Vagina (tissue), 2 donors: ENCODE data around the gene WNT7A. TPM values are rescaled to one million over a fixed set of nuclear protein-coding genes. Genes with fewer than 3 reads are reported as not detected.

Experiments used
- DNase-seq, 2 donors: peaks; one replicate each; pipeline ENCODE4 v3.0.0-alpha.2; 2017; ENCODE audit errors: extremely low spot score in 2 of 2
- H3K27ac ChIP-seq: fragments of 200-600 bp; sonication (generic); one replicate; pipeline ENCODE4 v1.5.1; 2019
- H3K27me3 ChIP-seq: fragments of 200-600 bp; sonication (generic); one replicate; pipeline ENCODE4 v1.5.1; 2019
- H3K36me3 ChIP-seq, 2 donors: fragments of 200-600 bp; sonication (generic); one replicate each; pipeline ENCODE4 v1.5.1; 2017 to 2019
- H3K4me1 ChIP-seq: fragments of 200-600 bp; sonication (generic); one replicate; pipeline ENCODE4 v1.5.1; 2019
- H3K4me3 ChIP-seq, 2 donors: fragments of 200-600 bp; sonication (generic); 1 replicate in 1 of 2; 2 replicates in 1 of 2; pipeline ENCODE4 v1.5.1; 2016 to 2019
- H3K9me3 ChIP-seq: fragments of 200-600 bp; sonication (generic); one replicate; pipeline ENCODE4 v1.5.1; 2019
- POLR2A ChIP-seq, 2 donors: fragments of 450-650 bp; IDR thresholded peaks; one replicate each; pipeline ENCODE4 v1.6.1; 2017; ENCODE audit warnings: antibody characterized with exemption in 2 of 2, mild to moderate bottlenecking in 2 of 2, moderate library complexity in 2 of 2
- POLR2AphosphoS5 ChIP-seq, 2 donors: sonication (generic); formaldehyde crosslinking; IDR thresholded peaks; one replicate each; pipeline ENCODE4 v1.9.0; 2017; ENCODE audit warnings: antibody characterized with exemption in 2 of 2, mild to moderate bottlenecking in 2 of 2, low read depth in 1 of 2; ENCODE audit not compliant: insufficient read depth in 1 of 2
- intact Hi-C: fragments of 100-400 bp; cut with DNase I; formaldehyde crosslinking; loops from one replicate; pipeline ENCODE4 v1.15.1; 2023
- total RNA-seq: library from RNA; depleted of rRNA; stranded (reverse); fragments of >200 nt; gene quantifications from one replicate; pipeline ENCODE4 v1.2.3, GENCODE V29; 2016
- TF ChIP-seq, protein P1 (sequence below), 3 experiments: fragments of 450-650 bp in 2 of 3; fragments of 200-600 bp in 1 of 3; sonication (generic) in 1 of 3; IDR thresholded peaks; one replicate each; pipeline ENCODE4 v1.5.1; 2017 to 2019; ENCODE audit warnings: antibody characterized with exemption in 3 of 3, mild to moderate bottlenecking in 2 of 3, moderate library complexity in 2 of 3

The WNT7A gene
- total RNA-seq, 1 donor from 2014 or later, result not detected

DNA sequence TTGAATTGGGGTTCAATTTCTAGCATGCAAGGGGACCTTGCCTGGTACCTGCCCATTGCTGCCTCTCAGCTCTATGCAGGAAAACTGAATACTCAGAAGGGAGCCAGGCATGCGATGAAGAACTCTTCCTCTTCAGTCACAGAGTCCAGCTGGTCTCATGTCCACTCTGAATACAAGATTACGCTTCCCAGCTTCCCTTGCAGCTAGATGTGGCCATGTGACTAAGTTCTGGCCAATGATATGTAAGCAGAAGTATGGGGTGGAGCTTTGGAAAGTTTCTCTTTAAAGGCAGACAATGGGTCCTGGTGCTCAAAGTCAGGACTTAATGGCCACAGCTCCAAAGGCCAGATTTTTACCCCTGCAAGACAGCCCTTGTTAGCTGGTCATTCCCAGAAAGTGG is 9.0 kb downstream of the WNT7A start:
- Histone ChIP-seq H3K27ac (no peak overlapping the region), H3K4me1 (no peaks in the 10 kb centered on the region), H3K27me3 (no peaks in the 10 kb centered on the region), H3K4me3 (no peak overlapping the region), H3K9me3 (no peaks in the 10 kb centered on the region), H3K36me3 (no peaks in the 10 kb centered on the region)
- TF ChIP-seq POLR2AphosphoS5 (IDR thresholded peaks at IDR 0.05; ENCODE audit: insufficient read depth in 1 of 2, low read depth in 1 of 2) (no peak), POLR2A (IDR thresholded peaks at IDR 0.05) (no peak)
- TF ChIP-seq, protein P1, sequence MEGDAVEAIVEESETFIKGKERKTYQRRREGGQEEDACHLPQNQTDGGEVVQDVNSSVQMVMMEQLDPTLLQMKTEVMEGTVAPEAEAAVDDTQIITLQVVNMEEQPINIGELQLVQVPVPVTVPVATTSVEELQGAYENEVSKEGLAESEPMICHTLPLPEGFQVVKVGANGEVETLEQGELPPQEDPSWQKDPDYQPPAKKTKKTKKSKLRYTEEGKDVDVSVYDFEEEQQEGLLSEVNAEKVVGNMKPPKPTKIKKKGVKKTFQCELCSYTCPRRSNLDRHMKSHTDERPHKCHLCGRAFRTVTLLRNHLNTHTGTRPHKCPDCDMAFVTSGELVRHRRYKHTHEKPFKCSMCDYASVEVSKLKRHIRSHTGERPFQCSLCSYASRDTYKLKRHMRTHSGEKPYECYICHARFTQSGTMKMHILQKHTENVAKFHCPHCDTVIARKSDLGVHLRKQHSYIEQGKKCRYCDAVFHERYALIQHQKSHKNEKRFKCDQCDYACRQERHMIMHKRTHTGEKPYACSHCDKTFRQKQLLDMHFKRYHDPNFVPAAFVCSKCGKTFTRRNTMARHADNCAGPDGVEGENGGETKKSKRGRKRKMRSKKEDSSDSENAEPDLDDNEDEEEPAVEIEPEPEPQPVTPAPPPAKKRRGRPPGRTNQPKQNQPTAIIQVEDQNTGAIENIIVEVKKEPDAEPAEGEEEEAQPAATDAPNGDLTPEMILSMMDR (IDR thresholded peaks at IDR 0.05), result no peak
- intact Hi-C loops, result loop anchor here (5.0 to 10.0 kb wide), 2 partner anchors 186 to 1249 kb away; no protein-coding TSS in a partner anchor
- no peak for DNase-seq

DNA sequence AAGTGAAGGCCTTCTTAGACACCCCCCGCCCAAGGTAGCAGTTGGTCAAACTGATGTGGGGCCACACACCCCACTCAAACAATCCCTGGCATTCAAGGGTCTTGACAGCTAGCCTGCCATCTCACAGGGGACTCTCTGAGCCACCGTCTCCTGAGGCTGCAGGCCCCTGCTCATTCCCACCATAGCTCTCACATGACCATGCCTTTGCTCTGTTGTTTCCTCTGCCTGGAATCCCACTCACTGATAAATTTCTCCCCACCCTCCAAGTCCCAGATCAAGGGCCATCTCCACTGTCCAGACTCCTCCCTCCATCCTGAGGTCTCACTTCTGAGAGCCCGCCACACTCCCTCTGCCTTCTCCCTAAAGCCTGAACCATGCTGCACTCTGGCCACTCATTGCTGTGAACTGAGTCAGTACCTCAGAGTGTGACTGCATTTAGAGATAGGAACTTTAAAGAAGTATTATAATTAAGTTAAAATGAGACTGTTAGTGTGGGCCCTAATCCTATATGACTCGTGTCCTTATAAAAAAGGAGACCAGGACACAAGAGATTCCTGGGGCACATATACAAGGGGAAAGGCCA is 10.0 kb downstream of the WNT7A start:
- DNase-seq, result no peak
- intact Hi-C loops, result loop anchor here (5.0 to 10.0 kb wide), 2 partner anchors 185 to 1248 kb away; no protein-coding TSS in a partner anchor

DNA sequence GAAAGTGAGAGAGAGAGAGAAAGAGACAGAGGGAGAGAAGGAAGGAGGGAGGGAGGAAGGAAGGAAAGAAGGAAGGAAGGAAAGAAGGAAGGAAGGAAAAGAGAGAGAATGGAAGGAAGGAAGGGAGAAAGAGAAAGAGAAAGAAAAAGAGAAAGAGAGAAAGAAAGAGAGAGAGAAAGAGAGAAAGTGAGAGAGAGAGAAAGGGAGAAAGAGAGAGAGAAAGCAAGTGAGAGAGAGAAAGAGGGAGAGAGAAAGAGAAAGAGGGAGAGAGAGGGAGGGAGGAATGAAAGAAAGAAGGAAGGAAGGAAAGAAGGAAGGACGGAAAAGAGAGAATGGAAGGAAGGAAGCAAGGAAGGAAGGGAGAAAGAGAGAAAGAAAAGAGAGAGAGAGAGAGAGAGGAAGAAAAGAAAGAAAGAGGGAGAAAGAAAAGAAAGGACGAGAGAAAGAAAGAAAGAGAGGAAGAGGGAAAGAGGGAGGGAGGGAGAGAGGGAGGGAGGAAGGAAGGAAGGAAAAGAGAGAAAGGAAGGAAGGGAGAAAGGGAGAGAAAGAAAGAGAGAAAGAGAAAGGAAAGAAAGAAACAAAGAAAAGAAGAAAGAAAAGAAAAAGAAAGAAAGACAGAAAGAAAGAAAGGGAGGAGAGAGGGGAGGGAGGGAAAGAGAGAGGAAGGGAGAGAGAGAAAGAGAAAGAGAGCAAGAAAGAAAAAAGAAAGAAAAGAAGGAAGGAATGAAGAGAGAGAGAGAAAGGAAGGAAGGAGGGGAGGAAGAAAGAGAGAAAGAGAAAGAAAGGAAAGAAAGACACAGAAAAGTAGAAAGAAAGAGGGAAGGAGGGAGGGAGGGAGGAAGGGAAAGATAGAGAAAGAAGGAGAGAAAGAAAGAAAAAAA is 10.8 kb downstream of the WNT7A start:
- DNase-seq, result no peak
- no peak overlapping the region for H3K27ac ChIP-seq

More for the DNA sequence above, 10.0 kb downstream of the WNT7A start:
- Histone ChIP-seq H3K9me3 (no peaks in the 10 kb centered on the region), H3K27ac (no peak overlapping the region), H3K4me3 (no peak overlapping the region), H3K36me3 (no peaks in the 10 kb centered on the region), H3K27me3 (no peaks in the 10 kb centered on the region), H3K4me1 (no peaks in the 10 kb centered on the region)
- TF ChIP-seq POLR2A (IDR thresholded peaks at IDR 0.05), result no peak

DNA sequence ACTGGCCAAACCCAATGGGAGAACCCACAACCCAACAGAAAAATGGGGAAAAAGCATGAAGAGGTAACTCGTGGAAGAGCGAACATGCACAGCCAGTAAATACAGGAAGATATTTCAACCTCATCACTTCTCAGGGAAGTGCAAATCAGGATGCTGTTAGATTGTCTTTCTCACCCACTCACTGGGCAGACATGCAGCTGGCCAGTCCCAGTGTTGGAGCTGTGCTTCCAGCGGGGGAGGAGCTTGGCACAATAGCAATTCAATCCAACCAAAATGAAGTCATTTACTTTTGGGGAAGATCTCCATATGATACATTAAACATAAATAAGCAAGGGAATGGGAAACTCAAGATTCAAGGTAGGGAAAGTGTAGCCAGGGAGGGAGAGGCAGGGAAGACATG is 12.1 kb downstream of the WNT7A start:
- H3K27me3 ChIP-seq, result no peaks in the 10 kb centered on the region
- intact Hi-C loops, result no loop called here
- H3K36me3 ChIP-seq, result no peaks in the 10 kb centered on the region

More for the DNA sequence above, 10.8 kb downstream of the WNT7A start:
- Histone ChIP-seq H3K27me3 (no peaks in the 10 kb centered on the region), H3K4me3 (no peak overlapping the region), H3K36me3 (no peaks in the 10 kb centered on the region), H3K9me3 (no peaks in the 10 kb centered on the region), H3K4me1 (no peaks in the 10 kb centered on the region)
- intact Hi-C loops, result no loop called here
- no peak for TF ChIP-seq POLR2AphosphoS5 (IDR thresholded peaks at IDR 0.05; ENCODE audit: insufficient read depth in 1 of 2, low read depth in 1 of 2)
- TF ChIP-seq, protein P1 (IDR thresholded peaks at IDR 0.05), result no peak
- TF ChIP-seq POLR2A (IDR thresholded peaks at IDR 0.05), result no peak

More for the DNA sequence above, 12.1 kb downstream of the WNT7A start:
- Histone ChIP-seq H3K4me1 (no peaks in the 10 kb centered on the region), H3K27ac (no peak overlapping the region), H3K4me3 (no peak overlapping the region), H3K9me3 (no peaks in the 10 kb centered on the region)
- TF ChIP-seq, protein P1 (IDR thresholded peaks at IDR 0.05), result no peak
- TF ChIP-seq POLR2A (IDR thresholded peaks at IDR 0.05), result no peak
- no peak for TF ChIP-seq POLR2AphosphoS5 (IDR thresholded peaks at IDR 0.05; ENCODE audit: insufficient read depth in 1 of 2, low read depth in 1 of 2)
- DNase-seq, result no peak
